ENCODE measurements around the gene ANKS1B. TPM values are rescaled to one million over a fixed set of nuclear protein-coding genes. Genes with fewer than 3 reads are reported as not detected.

The ANKS1B gene
- polyA plus RNA-seq, 3 donors = not detected

DNA sequence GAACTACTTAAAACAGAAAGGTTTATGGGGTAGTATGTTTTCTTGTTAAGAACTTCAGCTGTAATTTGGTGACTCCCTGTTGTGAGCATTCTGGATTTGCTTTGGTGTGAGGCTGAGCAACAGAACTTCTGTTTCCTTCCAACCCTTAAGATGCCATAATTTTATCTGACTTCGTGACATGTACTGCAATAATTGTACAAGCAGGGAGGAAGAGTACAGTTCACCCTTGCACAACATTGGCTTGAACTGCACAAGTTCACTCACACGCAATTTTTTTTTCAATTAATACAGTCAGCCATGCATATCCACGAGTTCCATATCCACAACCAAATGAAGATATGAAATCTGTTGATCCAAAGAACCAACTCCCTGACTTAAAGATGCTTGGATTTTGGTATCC lies 42.9 kb upstream of the ANKS1B start:
- Mint-ChIP-seq H3K27me3 (ENCODE audit: low read depth in 3 of 3) (peaks cover 0 to 1% (median 1%) of the 10 kb centered on the region in 3 donors), H3K4me1 (no peaks in the 10 kb centered on the region), H3K9me3 (peaks cover 0 to 4% (median 3%) of the 10 kb centered on the region in 7 donors), H3K4me3 (no peak overlapping the region), H3K36me3 (peaks cover 6 to 8% of the 10 kb centered on the region in 2 donors), H3K27ac (no peak overlapping the region)
- Histone ChIP-seq H3K9me3 (replicated peaks in 1 of 2; ENCODE audit: control insufficient read depth in 1 of 2, insufficient read depth in 1 of 2, low read length in 2 of 2) (no peaks in the 10 kb centered on the region), H3K36me3 (replicated peaks in 1 of 2; ENCODE audit: control insufficient read depth in 1 of 2, insufficient read depth in 2 of 2, low read length in 2 of 2) (peaks cover 0 to 6% of the 10 kb centered on the region in 2 donors), H4K20me1 (ENCODE audit: insufficient read depth, low read length) (no peaks in the 10 kb centered on the region), H2AFZ (ENCODE audit: insufficient read depth, low read depth, low read length, poor library complexity, severe bottlenecking) (no peak overlapping the region), H3K79me2 (ENCODE audit: insufficient read depth, low read length) (no peaks in the 10 kb centered on the region), H3K27me3 (ENCODE audit: control insufficient read depth in 2 of 2, insufficient read depth in 2 of 2, low read length in 2 of 2) (no peaks in the 10 kb centered on the region), H3K4me2 (replicated peaks; ENCODE audit: extremely low read depth, low read length, poor library complexity, severe bottlenecking) (no peak overlapping the region), H3K9ac (ENCODE audit: insufficient read depth, low read length, poor library complexity, severe bottlenecking) (no peak overlapping the region), H3K27ac (ENCODE audit: low read depth in 1 of 2, low read length in 2 of 2) (no peak overlapping the region), H3K4me1 (ENCODE audit: control insufficient read depth in 1 of 2, insufficient read depth in 2 of 2, low read length in 2 of 2) (no peaks in the 10 kb centered on the region), H3K4me3 (replicated peaks in 1 of 3; ENCODE audit: low read depth in 2 of 3, low read length in 3 of 3) (no peak overlapping the region)
- intact Hi-C loops (cut with micrococcal nuclease) = no loop called here
- TF ChIP-seq CTCF (IDR thresholded peaks at IDR 0.05) = no peak
- DNase-seq = no peak
- WGBS (ENCODE audit: insufficient coverage) = no CpG with 5 or more reads among the region's 3 CpGs

DNA sequence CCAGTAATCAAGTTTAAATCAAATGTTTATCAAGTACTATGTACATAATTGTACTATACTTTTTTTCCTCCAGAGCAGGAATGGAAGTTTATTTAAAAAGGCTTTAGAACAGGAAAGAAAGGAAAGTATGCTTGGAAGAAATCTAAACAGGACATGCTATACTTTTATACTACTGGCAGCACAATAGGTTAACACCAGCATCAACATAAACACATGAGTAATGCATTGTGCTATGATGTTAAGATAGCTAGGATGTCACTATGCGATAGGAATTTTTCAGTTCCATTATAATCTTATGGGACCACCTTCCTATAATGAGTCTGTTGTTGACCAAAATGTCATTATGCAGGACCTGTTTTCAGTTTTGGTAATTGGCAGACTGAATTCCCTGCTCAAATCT lies 41.5 kb upstream of the ANKS1B start:
- Histone ChIP-seq H3K36me3 (replicated peaks in 1 of 2; ENCODE audit: control insufficient read depth in 1 of 2, insufficient read depth in 2 of 2, low read length in 2 of 2) (no peaks in the 10 kb centered on the region), H4K20me1 (ENCODE audit: insufficient read depth, low read length) (no peaks in the 10 kb centered on the region), H3K27ac (ENCODE audit: low read depth in 1 of 2, low read length in 2 of 2) (no peak overlapping the region), H3K9me3 (replicated peaks in 1 of 2; ENCODE audit: control insufficient read depth in 1 of 2, insufficient read depth in 1 of 2, low read length in 2 of 2) (no peaks in the 10 kb centered on the region), H3K4me3 (replicated peaks in 1 of 3; ENCODE audit: low read depth in 2 of 3, low read length in 3 of 3) (no peak overlapping the region), H2AFZ (ENCODE audit: insufficient read depth, low read depth, low read length, poor library complexity, severe bottlenecking) (no peak overlapping the region), H3K4me2 (replicated peaks; ENCODE audit: extremely low read depth, low read length, poor library complexity, severe bottlenecking) (no peak overlapping the region), H3K79me2 (ENCODE audit: insufficient read depth, low read length) (no peaks in the 10 kb centered on the region), H3K27me3 (ENCODE audit: control insufficient read depth in 2 of 2, insufficient read depth in 2 of 2, low read length in 2 of 2) (no peaks in the 10 kb centered on the region), H3K4me1 (ENCODE audit: control insufficient read depth in 1 of 2, insufficient read depth in 2 of 2, low read length in 2 of 2) (no peaks in the 10 kb centered on the region), H3K9ac (ENCODE audit: insufficient read depth, low read length, poor library complexity, severe bottlenecking) (no peak overlapping the region)
- Mint-ChIP-seq H3K4me1 (no peaks in the 10 kb centered on the region), H3K27me3 (ENCODE audit: low read depth in 3 of 3) (peaks cover 0 to 1% (median 0%) of the 10 kb centered on the region in 3 donors), H3K36me3 (peaks cover 3 to 6% of the 10 kb centered on the region in 2 donors), H3K9me3 (peaks cover 0 to 14% (median 9%) of the 10 kb centered on the region in 7 donors), H3K4me3 (no peak overlapping the region), H3K27ac (no peak overlapping the region)
- no peak for TF ChIP-seq CTCF (IDR thresholded peaks at IDR 0.05)
- WGBS (ENCODE audit: insufficient coverage) = no CpG with 5 or more reads among the region's 1 CpG
- intact Hi-C loops (cut with micrococcal nuclease) = no loop called here
- no peak for DNase-seq

Measured in CD14-positive monocyte (primary cell).